Mesenchymal stem cell (in vitro differentiated cells and primary cell): ENCODE results near the gene ENTPD2.
A peak's percentile ranks its signal among the peaks of the same experiment; 100 is the strongest.
"Not testable (repeated sequence)": the region's sequence is repeated elsewhere in the genome, so short reads cannot be mapped to it uniquely, and the experiment has no call there.

Experiments
- DNase-seq: peaks from one replicate; pipeline ENCODE4 v3.0.0-alpha.2; 2013
- H2AFZ ChIP-seq: one replicate; pipeline ENCODE4 v1.6.1; 2013; ENCODE audit warnings: low read depth, mild to moderate bottlenecking, control low read depth, inconsistent platforms, low read length, moderate library complexity
- H2AK5ac ChIP-seq: 2 replicates; pipeline ENCODE4 v1.6.1; 2013; ENCODE audit warnings: low read length, moderate library complexity, mild to moderate bottlenecking, inconsistent platforms; ENCODE audit not compliant: severe bottlenecking
- H2BK120ac ChIP-seq: one replicate; pipeline ENCODE4 v1.6.1; 2013; ENCODE audit warnings: low read depth, mild to moderate bottlenecking, inconsistent platforms, low read length, moderate library complexity
- H2BK12ac ChIP-seq, 2 experiments: one replicate each; pipeline ENCODE4 v1.6.1; 2013; ENCODE audit warnings: inconsistent platforms in 2 of 2, low read length in 2 of 2, mild to moderate bottlenecking in 2 of 2, moderate library complexity in 2 of 2, control low read depth in 1 of 2
- H2BK15ac ChIP-seq: one replicate; pipeline ENCODE4 v1.6.1; 2013; ENCODE audit warnings: mild to moderate bottlenecking, low read depth, inconsistent platforms; ENCODE audit not compliant: poor library complexity, severe bottlenecking
- H2BK5ac ChIP-seq: 2 replicates; pipeline ENCODE4 v1.6.1; 2013; ENCODE audit warnings: low read depth, mild to moderate bottlenecking, low read length, control low read depth, inconsistent platforms; ENCODE audit not compliant: poor library complexity, severe bottlenecking
- H3K14ac ChIP-seq, 2 experiments: one replicate each; pipeline ENCODE4 v1.6.1; 2013; ENCODE audit warnings: inconsistent platforms in 2 of 2, low read length in 2 of 2, control low read depth in 1 of 2, mild to moderate bottlenecking in 1 of 2, moderate library complexity in 1 of 2
- H3K18ac ChIP-seq, 2 experiments: one replicate each; pipeline ENCODE4 v1.6.1; 2013; ENCODE audit warnings: inconsistent platforms in 2 of 2, low read length in 2 of 2, control low read depth in 1 of 2, low read depth in 1 of 2, mild to moderate bottlenecking in 1 of 2
- H3K23ac ChIP-seq, 2 experiments: one replicate each; pipeline ENCODE4 v1.6.1; 2013; ENCODE audit warnings: inconsistent platforms in 2 of 2, low read length in 2 of 2, mild to moderate bottlenecking in 2 of 2, moderate library complexity in 2 of 2, control low read depth in 1 of 2
- H3K27ac ChIP-seq: 2 replicates; pipeline ENCODE4 v1.5.1; 2013; ENCODE audit warnings: mild to moderate bottlenecking, moderate library complexity, low read length, control low read depth, inconsistent platforms; ENCODE audit not compliant: poor library complexity, severe bottlenecking
- H3K27me3 ChIP-seq, 2 experiments: 2 replicates each; pipeline versions ENCODE4 v1.6.1 to v1.7.0; 2013; ENCODE audit warnings: low read length in 2 of 2, mild to moderate bottlenecking in 2 of 2, moderate library complexity in 2 of 2, control low read depth in 1 of 2, inconsistent platforms in 1 of 2; ENCODE audit not compliant: control insufficient read depth in 1 of 2, insufficient read depth in 1 of 2
- H3K36me3 ChIP-seq, 2 experiments: 2 replicates each; pipeline versions ENCODE4 v1.6.1 to v1.7.0; 2013; ENCODE audit warnings: low read length in 2 of 2, control low read depth in 1 of 2, inconsistent platforms in 1 of 2, low read depth in 1 of 2, mild to moderate bottlenecking in 1 of 2; ENCODE audit not compliant: insufficient read depth in 2 of 2, control insufficient read depth in 1 of 2
- H3K4ac ChIP-seq, 2 experiments: one replicate each; pipeline ENCODE4 v1.6.1; 2013; ENCODE audit warnings: inconsistent platforms in 2 of 2, low read length in 2 of 2, mild to moderate bottlenecking in 2 of 2, moderate library complexity in 2 of 2, control low read depth in 1 of 2, low read depth in 1 of 2
- H3K4me1 ChIP-seq: 2 replicates; pipeline ENCODE4 v1.6.1; 2013; ENCODE audit warnings: low read depth, low read length, control low read depth; ENCODE audit not compliant: control insufficient read depth, insufficient read depth
- H3K4me2 ChIP-seq: 2 replicates; pipeline ENCODE4 v1.6.1; 2013; ENCODE audit warnings: low read length, mild to moderate bottlenecking, inconsistent platforms; ENCODE audit not compliant: poor library complexity, severe bottlenecking
- H3K4me3 ChIP-seq, 2 experiments: 2 replicates each; pipeline versions ENCODE4 v1.5.1 to v1.7.0; 2013; ENCODE audit warnings: low read length in 2 of 2, mild to moderate bottlenecking in 2 of 2, control low read depth in 1 of 2, low read depth in 1 of 2; ENCODE audit not compliant: insufficient read depth in 1 of 2
- H3K79me1 ChIP-seq: replicated peaks from 2 replicates; pipeline ENCODE4 v1.6.1; 2013; ENCODE audit warnings: mild to moderate bottlenecking, control low read depth, low read length, inconsistent platforms; ENCODE audit not compliant: poor library complexity, severe bottlenecking
- H3K9ac ChIP-seq: 2 replicates; pipeline ENCODE4 v1.7.0; 2013; ENCODE audit warnings: mild to moderate bottlenecking, low read length, moderate library complexity
- H3K9me3 ChIP-seq: 2 replicates; pipeline ENCODE4 v1.7.0; 2013; ENCODE audit warnings: mild to moderate bottlenecking, low read length; ENCODE audit not compliant: control insufficient read depth
- H4K8ac ChIP-seq: one replicate; pipeline ENCODE4 v1.6.1; 2013; ENCODE audit warnings: inconsistent platforms, mild to moderate bottlenecking, low read length, moderate library complexity
- H4K91ac ChIP-seq: one replicate; pipeline ENCODE4 v1.6.1; 2013; ENCODE audit warnings: mild to moderate bottlenecking, low read length, inconsistent platforms
- WGBS: methylation state at CpG from one replicate; pipeline ENCODE4 v1.1.7; 2013; ENCODE audit warnings: mixed read lengths; 5-methylcytosine and 5-hydroxymethylcytosine counted together

Gene ENTPD2

GRCh38 chr9:137007108-137007815 is 46.6 kb downstream of the ENTPD2 start:
- H2BK5ac ChIP-seq, result no peak overlapping the region
- H2BK120ac ChIP-seq, result no peak overlapping the region
- no peak overlapping the region for H3K4ac ChIP-seq
- peak overlapping the region in 1 of 2 experiments; percentile 62 for H3K14ac ChIP-seq
- peak overlapping the region; percentile 9 for H4K8ac ChIP-seq
- peak overlapping the region; percentile 8 for H4K91ac ChIP-seq
- H2AK5ac ChIP-seq, result no peak overlapping the region
- H3K9ac ChIP-seq, result no peak overlapping the region
- peaks cover 25% of the 10 kb centered on the region for H3K4me1 ChIP-seq
- H2AFZ ChIP-seq, result no peak overlapping the region
- H3K36me3 ChIP-seq, result peaks cover 4 to 33% of the 10 kb centered on the region in 2 experiments
- no peak overlapping the region for H3K18ac ChIP-seq
- no peak overlapping the region for H2BK15ac ChIP-seq
- no peaks in the 10 kb centered on the region for H3K27me3 ChIP-seq
- no peak overlapping the region for H3K4me3 ChIP-seq
- no peak overlapping the region for H2BK12ac ChIP-seq
- no peaks in the 10 kb centered on the region for H3K9me3 ChIP-seq
- WGBS, result 71% methylated on average over 22 of the region's 30 CpGs
- DNase-seq, result peak; percentile 30
- H3K23ac ChIP-seq, result no peak overlapping the region
- no peak overlapping the region for H3K27ac ChIP-seq
- H3K4me2 ChIP-seq, result peak overlapping the region; percentile 38
- no peaks in the 10 kb centered on the region for H3K79me1 ChIP-seq

- no peak overlapping the region for H3K23ac ChIP-seq
- no peaks in the 10 kb centered on the region for H3K79me1 ChIP-seq
- H2AFZ ChIP-seq, result no peak overlapping the region
- no peak overlapping the region for H3K4ac ChIP-seq
- no peak overlapping the region for H3K27ac ChIP-seq
- H2AK5ac ChIP-seq, result no peak overlapping the region
- no peak overlapping the region for H4K8ac ChIP-seq
- H3K36me3 ChIP-seq, result peaks cover 2 to 24% of the 10 kb centered on the region in 2 experiments
- no peak overlapping the region for H3K18ac ChIP-seq
- DNase-seq, result no peak
- H2BK12ac ChIP-seq, result peak overlapping the region in 1 of 2 experiments; percentile 1
- no peak overlapping the region for H3K4me3 ChIP-seq
- no peak overlapping the region for H2BK120ac ChIP-seq
- no peak overlapping the region for H2BK5ac ChIP-seq
- no peak overlapping the region for H4K91ac ChIP-seq
- H2BK15ac ChIP-seq, result no peak overlapping the region
- H3K9me3 ChIP-seq, result no peaks in the 10 kb centered on the region
- peak overlapping the region in 1 of 2 experiments; percentile 62 for H3K14ac ChIP-seq
- no peaks in the 10 kb centered on the region for H3K27me3 ChIP-seq
- H3K4me2 ChIP-seq, result no peak overlapping the region
- peaks cover 25% of the 10 kb centered on the region for H3K4me1 ChIP-seq
- no peak overlapping the region for H3K9ac ChIP-seq
- WGBS, result 94% methylated on average over 24 of the region's 24 CpGs
These were observed 47.5 kb downstream of the ENTPD2 start for GRCh38 chr9:137006116-137007003.

- H3K9me3 ChIP-seq, H2BK12ac ChIP-seq, H3K14ac ChIP-seq, H2AFZ ChIP-seq, H3K79me1 ChIP-seq, H3K9ac ChIP-seq, H3K23ac ChIP-seq, H3K27ac ChIP-seq, H2BK120ac ChIP-seq, H3K4ac ChIP-seq, H2BK5ac ChIP-seq, H2BK15ac ChIP-seq, H3K4me3 ChIP-seq, H2AK5ac ChIP-seq, H4K8ac ChIP-seq, H3K4me2 ChIP-seq, H4K91ac ChIP-seq, H3K27me3 ChIP-seq, H3K36me3 ChIP-seq, H3K18ac ChIP-seq, DNase-seq: not testable (repeated sequence)
- H3K4me1 ChIP-seq, result peaks cover 36% of the 10 kb centered on the region
- 21% methylated on average over 15 of the region's 17 CpGs for WGBS
These were observed 49.6 kb downstream of the ENTPD2 start for GRCh38 chr9:137004285-137004684.

GRCh38 chr9:137002646-137003041 is 51.2 kb downstream of the ENTPD2 start:
- Histone ChIP-seq H4K8ac (no peak overlapping the region), H3K4me2 (no peak overlapping the region), H3K79me1 (no peaks in the 10 kb centered on the region), H3K4me3 (no peak overlapping the region), H3K27me3 (no peaks in the 10 kb centered on the region), H3K4me1 (peaks cover 34% of the 10 kb centered on the region), H3K27ac (no peak overlapping the region), H2BK12ac (peak overlapping the region in 1 of 2 experiments; percentile 21), H3K23ac (no peak overlapping the region), H2BK15ac (no peak overlapping the region), H3K4ac (no peak overlapping the region), H2BK5ac (no peak overlapping the region), H4K91ac (peak overlapping the region; percentile 47), H2AK5ac (no peak overlapping the region), H3K9me3 (no peaks in the 10 kb centered on the region), H3K18ac (no peak overlapping the region), H2BK120ac (no peak overlapping the region), H2AFZ (no peak overlapping the region), H3K36me3 (no peaks in the 10 kb centered on the region), H3K9ac (no peak overlapping the region), H3K14ac (no peak overlapping the region)
- no peak for DNase-seq
- WGBS, result 93% methylated on average over 10 of the region's 10 CpGs
